Smooth muscle cell (in vitro differentiated cells): ENCODE data around the gene B4GALNT2. TPM values are rescaled to one million over a fixed set of nuclear protein-coding genes. Genes with fewer than 3 reads are reported as not detected.
"Not testable (repeated sequence)": the region's sequence is repeated elsewhere in the genome, so short reads cannot be mapped to it uniquely, and the experiment has no call there.

ENCODE experiments used
- DNase-seq: peaks from one replicate; lab custom pipeline; 2025; ENCODE audit not compliant: unreplicated experiment; lab: John Stamatoyannopoulos, UW
- H2AFZ ChIP-seq: fragments of 200-600 bp; sonication (generic); 2 replicates; pipeline ENCODE4 v1.6.0; 2016; ENCODE audit warnings: antibody characterized with exemption, low read depth, mild to moderate bottlenecking
- H3F3A ChIP-seq: fragments of 200-600 bp; sonication (generic); 2 replicates; pipeline ENCODE4 v1.6.0; 2017; ENCODE audit warnings: antibody characterized with exemption, low read depth
- H3K27ac ChIP-seq: fragments of 200-600 bp; sonication (generic); 2 replicates; pipeline ENCODE4 v1.5.1; 2016; ENCODE audit warnings: low read depth, mild to moderate bottlenecking
- H3K27me3 ChIP-seq: fragments of 200-600 bp; sonication (generic); 2 replicates; pipeline ENCODE4 v1.6.1; 2016; ENCODE audit warnings: low read depth, mild to moderate bottlenecking
- H3K36me3 ChIP-seq: fragments of 200-600 bp; sonication (generic); 2 replicates; pipeline ENCODE4 v1.5.1; 2016; ENCODE audit warnings: low read depth
- H3K4me1 ChIP-seq: fragments of 200-600 bp; sonication (generic); 2 replicates; pipeline ENCODE4 v1.5.1; 2016; ENCODE audit warnings: low read depth
- H3K4me2 ChIP-seq: fragments of 200-600 bp; sonication (generic); 2 replicates; pipeline ENCODE4 v1.6.0; 2016; ENCODE audit warnings: mild to moderate bottlenecking
- H3K4me3 ChIP-seq: fragments of 200-600 bp; sonication (generic); 2 replicates; pipeline ENCODE4 v1.5.1; 2016; ENCODE audit warnings: mild to moderate bottlenecking
- H3K79me2 ChIP-seq: fragments of 200-600 bp; sonication (generic); 2 replicates; pipeline ENCODE4 v1.6.0; 2016; ENCODE audit warnings: low read depth, mild to moderate bottlenecking
- H3K9ac ChIP-seq: fragments of 200-600 bp; sonication (generic); 2 replicates; pipeline ENCODE4 v1.6.0; 2016; ENCODE audit warnings: low read depth
- H3K9me3 ChIP-seq: fragments of 200-600 bp; sonication (generic); replicated peaks from 2 replicates; pipeline ENCODE4 v1.5.1; 2016; ENCODE audit warnings: low read depth
- H4K20me1 ChIP-seq: fragments of 200-600 bp; sonication (generic); 2 replicates; pipeline ENCODE4 v1.6.0; 2016; ENCODE audit warnings: low read depth
- WGBS: methylation state at CpG from one replicate; pipeline ENCODE4 v1.1.7; 2016; ENCODE audit warnings: low lambda C conversion rate; 5-methylcytosine and 5-hydroxymethylcytosine counted together
- polyA plus RNA-seq: library from polyadenylated mRNA; unstranded; fragments of >200 nt; fragmentation: Nextera tagmentation; extraction: Ambion mirVana; gene quantifications from 2 replicates; pipeline ENCODE4 v1.2.1, GENCODE V29; 2016
- total RNA-seq: library from RNA; depleted of rRNA; stranded (reverse); fragments of >200 nt; gene quantifications from 2 replicates; pipeline ENCODE4 v1.2.3, GENCODE V29; 2014
- TF ChIP-seq, protein P1 (sequence below): fragments of 200-600 bp; sonication (generic); IDR thresholded peaks from 2 replicates; pipeline ENCODE4 v1.5.1; 2017; ENCODE audit warnings: borderline replicate concordance, mild to moderate bottlenecking, antibody characterized with exemption; ENCODE audit not compliant: insufficient read depth, poor library complexity, severe bottlenecking

Gene B4GALNT2
- total and polyA plus RNA-seq, 2 experiments from 2014 or later = 0.11 to 0.13 TPM

DNA sequence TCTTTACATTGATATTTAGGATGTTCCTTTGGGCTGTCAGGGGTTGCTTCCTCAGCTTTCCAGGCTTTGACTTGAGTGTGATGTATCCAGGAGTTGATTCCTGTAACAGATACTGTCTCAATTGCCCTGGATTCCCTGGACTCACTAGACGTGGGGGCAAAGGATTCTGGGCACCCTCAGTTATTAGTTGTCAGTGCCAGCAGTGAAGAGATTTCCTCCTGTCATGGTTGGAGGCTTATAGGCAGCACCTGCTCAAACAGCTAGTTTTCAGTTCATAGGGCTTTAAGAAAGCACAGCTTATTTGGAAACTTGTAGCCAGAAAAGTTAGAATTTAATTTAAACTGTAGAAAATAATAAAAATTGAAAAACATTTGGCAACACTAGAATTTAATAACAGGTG is 9.5 kb upstream of the B4GALNT2 start:
- Histone ChIP-seq H3K4me1 (no peaks in the 10 kb centered on the region), H3K79me2 (no peaks in the 10 kb centered on the region), H3K9me3 (no peaks in the 10 kb centered on the region), H2AFZ (no peak overlapping the region), H3K27ac (no peak overlapping the region), H3K27me3 (no peaks in the 10 kb centered on the region), H4K20me1 (no peaks in the 10 kb centered on the region), H3F3A (no peaks in the 10 kb centered on the region), H3K9ac (no peak overlapping the region), H3K4me3 (no peak overlapping the region), H3K36me3 (no peaks in the 10 kb centered on the region), H3K4me2 (no peak overlapping the region)
- TF ChIP-seq, protein P1, sequence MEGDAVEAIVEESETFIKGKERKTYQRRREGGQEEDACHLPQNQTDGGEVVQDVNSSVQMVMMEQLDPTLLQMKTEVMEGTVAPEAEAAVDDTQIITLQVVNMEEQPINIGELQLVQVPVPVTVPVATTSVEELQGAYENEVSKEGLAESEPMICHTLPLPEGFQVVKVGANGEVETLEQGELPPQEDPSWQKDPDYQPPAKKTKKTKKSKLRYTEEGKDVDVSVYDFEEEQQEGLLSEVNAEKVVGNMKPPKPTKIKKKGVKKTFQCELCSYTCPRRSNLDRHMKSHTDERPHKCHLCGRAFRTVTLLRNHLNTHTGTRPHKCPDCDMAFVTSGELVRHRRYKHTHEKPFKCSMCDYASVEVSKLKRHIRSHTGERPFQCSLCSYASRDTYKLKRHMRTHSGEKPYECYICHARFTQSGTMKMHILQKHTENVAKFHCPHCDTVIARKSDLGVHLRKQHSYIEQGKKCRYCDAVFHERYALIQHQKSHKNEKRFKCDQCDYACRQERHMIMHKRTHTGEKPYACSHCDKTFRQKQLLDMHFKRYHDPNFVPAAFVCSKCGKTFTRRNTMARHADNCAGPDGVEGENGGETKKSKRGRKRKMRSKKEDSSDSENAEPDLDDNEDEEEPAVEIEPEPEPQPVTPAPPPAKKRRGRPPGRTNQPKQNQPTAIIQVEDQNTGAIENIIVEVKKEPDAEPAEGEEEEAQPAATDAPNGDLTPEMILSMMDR = no peak
- DNase-seq = no peak
- 77% methylated on average over 1 of the region's 1 CpG for WGBS

GRCh38 chr17:49125449-49125848 is 7.1 kb upstream of the B4GALNT2 start:
- Histone ChIP-seq H3K4me1 (no peaks in the 10 kb centered on the region), H3K36me3 (no peaks in the 10 kb centered on the region), H3K4me3 (no peak overlapping the region), H3K4me2 (no peak overlapping the region), H3K9me3 (no peaks in the 10 kb centered on the region), H4K20me1 (no peaks in the 10 kb centered on the region), H3K27me3 (no peaks in the 10 kb centered on the region), H3K79me2 (no peaks in the 10 kb centered on the region), H2AFZ (no peak overlapping the region), H3K27ac (no peak overlapping the region), H3K9ac (no peak overlapping the region), H3F3A (no peaks in the 10 kb centered on the region)
- TF ChIP-seq, protein P1 = no peak
- WGBS = 97% methylated on average over 16 of the region's 32 CpGs
- DNase-seq = no peak

- H3K79me2 ChIP-seq, DNase-seq, H3K9me3 ChIP-seq, H3K9ac ChIP-seq, H3K4me1 ChIP-seq, H3K27ac ChIP-seq, H3K27me3 ChIP-seq, H2AFZ ChIP-seq, H3K4me2 ChIP-seq, H4K20me1 ChIP-seq, H3K4me3 ChIP-seq, H3K36me3 ChIP-seq, H3F3A ChIP-seq: not testable (repeated sequence)
- 67% methylated on average over 10 of the region's 10 CpGs for WGBS
These were observed 6.2 kb upstream of the B4GALNT2 start for GRCh38 chr17:49126183-49126859.

DNA sequence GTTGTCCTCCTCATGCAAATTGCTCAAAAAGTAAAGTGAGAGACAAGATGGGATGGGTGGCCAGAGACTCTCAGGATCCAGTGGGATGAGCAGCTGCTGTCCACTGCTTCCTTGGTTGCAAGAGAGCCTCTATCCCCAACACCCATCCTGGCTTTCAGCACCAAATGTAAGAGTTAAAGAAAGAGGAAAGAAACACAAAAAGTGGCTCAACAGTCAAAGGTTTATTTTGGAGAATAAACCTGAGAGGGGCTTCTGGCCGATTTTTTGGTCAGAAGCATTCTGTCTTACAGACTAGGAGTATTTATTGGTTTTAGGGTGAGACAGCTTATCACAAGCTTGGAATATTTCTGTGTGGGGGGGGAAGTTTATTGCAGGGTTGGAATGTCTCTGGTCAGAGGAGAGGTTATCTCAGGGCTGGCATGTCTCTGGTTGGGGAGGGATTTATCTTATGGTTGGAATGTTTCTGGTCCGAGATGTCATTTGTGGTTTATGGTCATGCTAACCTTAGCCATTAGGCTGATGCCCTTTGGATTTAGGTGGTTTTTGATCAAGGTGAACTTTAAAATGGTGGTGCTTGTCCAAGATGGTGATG is 3.1 kb upstream of the B4GALNT2 start:
- not testable (repeated sequence) for H3K4me3 ChIP-seq

More for the DNA sequence above, 3.1 kb upstream of the B4GALNT2 start:
- not testable (repeated sequence) for H3K79me2 ChIP-seq, H2AFZ ChIP-seq, H3K36me3 ChIP-seq, H3K9me3 ChIP-seq, H3K4me2 ChIP-seq, DNase-seq, H3F3A ChIP-seq, H4K20me1 ChIP-seq, H3K9ac ChIP-seq, H3K27ac ChIP-seq, H3K4me1 ChIP-seq
- H3K27me3 ChIP-seq = peaks cover 32% of the 10 kb centered on the region
- WGBS = 48% methylated on average over 2 of the region's 2 CpGs
